GM12878 (cell line): ENCODE results near the gene TMEM175. TPM values are rescaled to one million over a fixed set of nuclear protein-coding genes. Genes with fewer than 3 reads are reported as not detected.

ENCODE experiments used
- ATAC-seq: fragments of 200-7000 bp; cut with Tn5 transposase; 3 replicates; pipeline ENCODE4 v1.9.1; 2020; ENCODE audit warnings: mild to moderate bottlenecking, moderate library complexity
- Bru-seq: library from RNA; stranded (reverse); fragments of 400-500 nt; gene quantifications from one replicate; lab custom pipeline; 2021; lab: Mats Ljungman, UMichigan
- BruChase-seq, 2 experiments: library from RNA; stranded (reverse); fragments of 400-500 nt; gene quantifications; one replicate each; lab custom pipeline; 2021; lab: Mats Ljungman, UMichigan
- BruUV-seq: library from RNA; stranded (reverse); fragments of 400-500 nt; replicated peaks from 2 replicates; lab custom pipeline; 2021; lab: Mats Ljungman, UMichigan
- CTCF ChIA-PET: fragments of 300-600 bp; sonication (Branson Sonifier 250); formaldehyde crosslinking; extraction: SDS; loops from one replicate; lab custom pipeline; 2021; ENCODE audit warnings: inconsistent platforms; lab: Yijun Ruan, JAX
- POLR2A ChIA-PET: fragments of 350-600 bp; formaldehyde crosslinking; extraction: SDS; loops from one replicate; lab custom pipeline; 2021; ENCODE audit warnings: inconsistent platforms; lab: Charles Lee
- RAD21 ChIA-PET: fragments of 300-600 bp; sonication (Branson Sonifier 250); formaldehyde crosslinking; loops from one replicate; lab custom pipeline; 2023; ENCODE audit warnings: antibody characterized with exemption; ENCODE audit not compliant: unreplicated experiment; lab: Charles Lee
- SMC1A ChIA-PET: fragments of 300-600 bp; sonication (Branson Sonifier 250); formaldehyde crosslinking; loops from one replicate; lab custom pipeline; 2023; ENCODE audit not compliant: unreplicated experiment, uncharacterized antibody; lab: Charles Lee
- DNase-seq: peaks from one replicate; pipeline ENCODE4 v3.0.0-alpha.2; 2011; ENCODE audit warnings: low read depth, low spot score
- FAIRE-seq: peaks from 3 replicates; lab custom pipeline; 2011; peaks lifted over from hg19 to GRCh38; lab: Jason Lieb, UNC
- H2AFZ ChIP-seq: 2 replicates; pipeline ENCODE4 v1.6.0; 2011; ENCODE audit warnings: low read depth, low read length, control low read depth; ENCODE audit not compliant: control insufficient read depth
- H3K27ac ChIP-seq: 2 replicates; pipeline ENCODE4 v1.5.1; 2011; ENCODE audit warnings: control low read depth; ENCODE audit not compliant: control insufficient read depth, insufficient read depth
- H3K27me3 ChIP-seq, 2 experiments: replicated peaks in 1 of 2; 2 replicates each; pipeline versions ENCODE4 v1.6.0 to v1.6.1; 2011; ENCODE audit warnings: low read length in 1 of 2; ENCODE audit not compliant: control insufficient read depth in 2 of 2, insufficient read depth in 2 of 2
- H3K36me3 ChIP-seq, 2 experiments: 2 replicates each; pipeline ENCODE4 v1.5.1; 2011; ENCODE audit warnings: low read length in 1 of 2; ENCODE audit not compliant: control insufficient read depth in 2 of 2, insufficient read depth in 2 of 2
- H3K4me1 ChIP-seq: 2 replicates; pipeline ENCODE4 v1.6.1; 2011; ENCODE audit warnings: mild to moderate bottlenecking, low read length, moderate library complexity, mixed read lengths; ENCODE audit not compliant: control insufficient read depth, insufficient read depth
- H3K4me2 ChIP-seq: 2 replicates; pipeline ENCODE4 v1.6.0; 2011; ENCODE audit warnings: control low read depth; ENCODE audit not compliant: control insufficient read depth, insufficient read depth
- H3K4me3 ChIP-seq: fragments of 200-600 bp; sonication (generic); 2 replicates; pipeline ENCODE4 v1.5.1; 2016
- H3K79me2 ChIP-seq: 2 replicates; pipeline ENCODE4 v1.6.0; 2011; ENCODE audit warnings: low read length; ENCODE audit not compliant: control insufficient read depth, insufficient read depth
- H3K9ac ChIP-seq: 2 replicates; pipeline ENCODE4 v1.8.0; 2011; ENCODE audit warnings: low read length, control low read depth, mixed read lengths; ENCODE audit not compliant: control insufficient read depth, insufficient read depth
- H3K9me3 ChIP-seq: replicated peaks from 3 replicates; pipeline ENCODE4 v1.5.1; 2011; ENCODE audit warnings: mild to moderate bottlenecking, low read length; ENCODE audit not compliant: control insufficient read depth, insufficient read depth
- H4K20me1 ChIP-seq: 2 replicates; pipeline ENCODE4 v1.6.0; 2011; ENCODE audit not compliant: control insufficient read depth, insufficient read depth
- CBX5 ChIP-seq: sonication (generic); IDR thresholded peaks from 2 replicates; pipeline ENCODE4 v1.6.1; 2016; ENCODE audit warnings: low read depth, moderate library complexity, mild to moderate bottlenecking, inconsistent platforms
- CREB1 ChIP-seq: IDR thresholded peaks from 2 replicates; pipeline ENCODE4 v1.6.1; 2012; ENCODE audit warnings: low read depth, mild to moderate bottlenecking, inconsistent platforms
- EGR1 ChIP-seq, 2 experiments: IDR thresholded peaks; 1 replicate in 1 of 2; 2 replicates in 1 of 2; pipeline ENCODE4 v1.6.1; 2011 to 2012; ENCODE audit warnings: low read depth in 2 of 2, low read length in 2 of 2, borderline replicate concordance in 1 of 2, mild to moderate bottlenecking in 1 of 2, moderate library complexity in 1 of 2
- GABPA ChIP-seq: IDR thresholded peaks from 2 replicates; pipeline ENCODE4 v1.6.1; 2014; ENCODE audit warnings: antibody characterized with exemption, low read depth, mild to moderate bottlenecking, inconsistent platforms
- KAT2A ChIP-seq: conservative IDR thresholded peaks from 2 replicates; pipeline ENCODE4 v1.6.1; 2011; ENCODE audit warnings: low read depth, low read length; ENCODE audit not compliant: control insufficient read depth
- MLLT1 ChIP-seq: fragments of 450-650 bp; IDR thresholded peaks from 2 replicates; pipeline ENCODE4 v1.6.1; 2016; ENCODE audit warnings: mild to moderate bottlenecking
- NBN ChIP-seq: fragments of 450-650 bp; IDR thresholded peaks from 2 replicates; pipeline ENCODE4 v1.6.1; 2016
- POLR2AphosphoS2 ChIP-seq: IDR thresholded peaks from 2 replicates; pipeline ENCODE4 v1.6.1; 2011; ENCODE audit warnings: low read depth, mild to moderate bottlenecking, low read length, improper control_type of control experiment, moderate library complexity
- PRDM15 ChIP-seq: fragments of 450-650 bp; formaldehyde crosslinking; IDR thresholded peaks from 2 replicates; pipeline ENCODE4 v1.4.0; 2020; ENCODE audit warnings: mild to moderate bottlenecking, moderate library complexity
- STAT1 ChIP-seq: fragments of 450-650 bp; conservative IDR thresholded peaks from 2 replicates; pipeline ENCODE4 v1.6.1; 2014; ENCODE audit warnings: antibody characterized with exemption, mild to moderate bottlenecking
- USF1 ChIP-seq: IDR thresholded peaks from 2 replicates; pipeline ENCODE4 v1.6.1; 2011; ENCODE audit warnings: borderline replicate concordance, low read depth, mild to moderate bottlenecking, moderate library complexity, mixed read lengths, low read length; ENCODE audit not compliant: insufficient read depth; ENCODE audit errors: extremely low read length
- WGBS: methylation state at CpG from one replicate; pipeline ENCODE4 v1.1.6; 2016; ENCODE audit warnings: low lambda C conversion rate; ENCODE audit not compliant: insufficient replicate concordance, insufficient coverage; ENCODE audit errors: missing lambda C conversion rate; 5-methylcytosine and 5-hydroxymethylcytosine counted together
- in situ Hi-C: fragments of 300-500 bp; cut with MboI; formaldehyde crosslinking; loops from 9 replicates; pipeline ENCODE4 v1.14.3; 2018; ENCODE audit warnings: mixed read lengths
- intact Hi-C: fragments of 100-400 bp; cut with micrococcal nuclease; formaldehyde crosslinking; loops from one replicate; pipeline ENCODE4 v1.14.2; 2022; ENCODE audit not compliant: unreplicated experiment
- long read RNA-seq, 2 experiments: library from polyadenylated mRNA; unstranded; transcript quantifications; one replicate each; pipeline ENCODE4 v2.0.0, GENCODE V29; 2019 to 2020
- polyA minus RNA-seq, 3 experiments: library from RNA; depleted of rRNA, polyadenylated mRNA; stranded (reverse); fragments of >200 nt; gene quantifications; 2 replicates each; pipeline ENCODE4 v1.2.3, GENCODE V29; 2011
- polyA plus RNA-seq, 11 experiments: library from polyadenylated mRNA; depleted of rRNA in 4 of 11; unstranded in 6 of 11; stranded (reverse) in 5 of 11; fragments of >200 nt; fragmentation: Nextera tagmentation in 4 of 11; fragmentation: Illumina TruSeq in 1 of 11; extraction: Ambion mirVana in 4 of 11; extraction: Trizol in 1 of 11; gene quantifications; 1 replicate in 1 of 11; 2 replicates in 10 of 11; pipeline versions ENCODE4 v1.2.1 to v1.2.3, GENCODE V29; 2011 to 2016; ENCODE audit warnings: inconsistent platforms in 2 of 11, missing spikeins in 2 of 11, low read depth in 1 of 11
- total RNA-seq, 4 experiments: library from RNA; depleted of rRNA in 3 of 4; stranded (reverse); fragments of >200 nt in 3 of 4; fragmentation: Illumina TruSeq in 1 of 4; extraction: Trizol in 1 of 4; gene quantifications; 2 replicates each; pipeline versions ENCODE4 v1.2.1 to v1.2.3, GENCODE V29; 2013 to 2021

Gene TMEM175
- 41.5 and 43.7 TPM in 2 replicates for total RNA-seq (2013; cell fraction: nucleolus; rRNA removed)
- total RNA-seq (2014; rRNA removed) (26.1 and 31.8 TPM in 2 replicates), total RNA-seq (2014; rRNA removed; fragmentation: Illumina TruSeq; extraction: Trizol) (11.1 and 12.4 TPM in 2 replicates), total RNA-seq (2021) (21.8 and 26.0 TPM in 2 replicates), polyA plus RNA-seq (2011; rRNA removed) (9.5 and 19.2 TPM in 2 replicates), polyA plus RNA-seq (2014; fragmentation: Illumina TruSeq; extraction: Trizol) (3.8 and 10.0 TPM in 2 replicates), polyA plus RNA-seq (2014; fragmentation: Nextera tagmentation; extraction: Ambion mirVana) (under 1 TPM; 0.11 to 0.22 TPM), polyA plus RNA-seq (2014; rRNA removed) (39.5 and 53.5 TPM in 2 replicates), polyA plus RNA-seq (2016; fragmentation: Nextera tagmentation; extraction: Ambion mirVana) (10 to 100 TPM; 25.4 to 31.5 TPM), polyA minus RNA-seq (2011; rRNA and poly(A)+ RNA removed) (12.2 and 16.1 TPM in 2 replicates), Bru-seq, nascent RNA (percentile 57 among the genes with signal in this experiment), BruChase-seq, experiment 1, labeled RNA remaining after a 6-hour chase (percentile 53 among the genes with signal in this experiment), BruChase-seq, experiment 2, labeled RNA remaining after a 2-hour chase (percentile 49 among the genes with signal in this experiment)
- 29.5 TPM for polyA plus RNA-seq (2011; ENCODE audit: low read depth)
- polyA plus RNA-seq (2011; cell fraction: cytosol; rRNA removed), result 36.8 and 40.3 TPM in 2 replicates
- polyA plus RNA-seq (2011; cell fraction: nucleus; rRNA removed), result 218 and 219 TPM in 2 replicates
- 23.1 and 26.7 TPM in 2 replicates for polyA plus RNA-seq (2012)
- 6.5 and 9.0 TPM in 2 replicates for polyA minus RNA-seq (2011; cell fraction: cytosol; rRNA and poly(A)+ RNA removed)
- polyA minus RNA-seq (2011; cell fraction: nucleus; rRNA and poly(A)+ RNA removed), result 21.6 and 32.9 TPM in 2 replicates
- long read RNA-seq, experiment 1, transcript TMEM175-201 (11 exons, 1,860 nt), result major isoform, 9 of 15 reads
- long read RNA-seq, experiment 1, partial matches to known transcripts, result 0 of 15 reads
- long read RNA-seq, experiment 1, other reads (novel, unspliced or antisense), result 5 of 15 reads
- long read RNA-seq, experiment 2, partial matches to known transcripts, result 0 of 2 reads
- long read RNA-seq, experiment 2, other reads (novel, unspliced or antisense), result 2 of 2 reads

- Histone ChIP-seq H3K9ac (peak within 1 kb of the TSS; percentile 89), H3K9me3 (no peaks in the 10 kb centered on the region), H3K4me3 (peak within 1 kb of the TSS; percentile 98), H3K36me3 (no peaks in the 10 kb centered on the region; a peak in 1 of 4 replicates), H3K4me1 (peaks cover 27% of the 10 kb centered on the region), H3K27ac (peak within 1 kb of the TSS; percentile 90), H3K4me2 (peak within 1 kb of the TSS; percentile 85), H3K79me2 (peaks cover 43% of the 10 kb centered on the region), H3K27me3 (no peaks in the 10 kb centered on the region), H2AFZ (peak within 1 kb of the TSS; percentile 44), H4K20me1 (peaks cover 12% of the 10 kb centered on the region; the same call in 1 of the 2 replicates)
- FAIRE-seq, result peak; percentile 71
- in situ Hi-C loops, result no loop called here
- ChIA-PET RAD21 (interaction anchor here (1.0 to 8.6 kb wide), 6 partner anchors 8 to 415 kb away, joined by 3 to 48 read pairs (median 3); partner anchors contain the start of genes IDUA and UVSSA), SMC1A (interaction anchor here (1.0 kb wide), 1 partner anchor 55 kb away, joined by 3 read pairs; the partner anchor contains the start of gene IDUA), CTCF (interaction anchor here (1.3 to 1.5 kb wide), 2 partner anchors 10 to 55 kb away, joined by 5 to 6 read pairs; partner anchors contain the start of gene IDUA), POLR2A (interaction anchor here (0.7 to 1.7 kb wide), 6 partner anchors 9 to 150 kb away, joined by 3 to 15 read pairs (median 6); partner anchors contain the start of gene IDUA)
- peak; percentile 89 for ATAC-seq
- intact Hi-C loops, result loop anchor here (1.0 to 10.0 kb wide), 3 partner anchors 8 to 257 kb away; partner anchors contain the start of genes ATP5ME, IDUA and MYL5
- BruUV-seq, result no TSS peak
- DNase-seq, result peak; percentile 87
- under 1% methylated on average over 80 of the region's 99 CpGs for WGBS
- peak; percentile 5 for TF ChIP-seq USF1
- TF ChIP-seq CBX5, result no peak
- TF ChIP-seq POLR2AphosphoS2, result peak; percentile 74
- no peak for TF ChIP-seq NBN
- no peak for TF ChIP-seq PRDM15 (CRISPR knock-in tag)
- TF ChIP-seq KAT2A, result no peak
- peak in 1 of 2 experiments; percentile 86; a peak in 1 of 3 replicates for TF ChIP-seq EGR1 (IDR thresholded peaks at IDR 0.05; ENCODE audit: borderline replicate concordance in 1 of 2, low read depth in 2 of 2, low read length in 2 of 2)
- TF ChIP-seq CREB1, result peak; percentile 96
- TF ChIP-seq MLLT1, result no peak
- TF ChIP-seq STAT1, result peak; percentile 28; the same call in 1 of the 2 replicates
- peak; percentile 63; the same call in 1 of the 2 replicates for TF ChIP-seq GABPA
Observed at GRCh38 chr4:931960-932712, at the start of gene TMEM175, which contains the start of gene GAK. TMEM175 (plus strand) TSS chr4:932460; CDS start chr4:947740, 15,280 bp downstream. GAK (minus strand) TSS chr4:932316; CDS start chr4:932187, 129 bp downstream.
